ENCODE data around the gene RGMB.

Gene RGMB

GRCh38 chr5:98767581-98767980 is 5.9 kb upstream of the RGMB start:
- FAIRE-seq (no peak), DNase-seq (ENCODE audit: insufficient read length, low spot score) (no peak)

GRCh38 chr5:98768160-98768959 is 5.1 kb upstream of the RGMB start:
- peak; percentile 97 for FAIRE-seq
- peak; percentile 38 for DNase-seq (ENCODE audit: insufficient read length, low spot score)

GRCh38 chr5:98768960-98769209 is 4.6 kb upstream of the RGMB start:
- FAIRE-seq: no peak
- DNase-seq (ENCODE audit: insufficient read length, low spot score): no peak

- no peak for FAIRE-seq
Measured at GRCh38 chr5:98769210-98769958, 4.1 kb upstream of the RGMB start.

GRCh38 chr5:98769959-98770208 is 3.6 kb upstream of the RGMB start:
- FAIRE-seq (no peak), DNase-seq (ENCODE audit: insufficient read length, low spot score) (no peak)

More at GRCh38 chr5:98769210-98769958, 4.1 kb upstream of the RGMB start:
- no peak for DNase-seq (ENCODE audit: insufficient read length, low spot score)

GRCh38 chr5:98770209-98770910 is 3.1 kb upstream of the RGMB start:
- no peak for FAIRE-seq
- DNase-seq (ENCODE audit: insufficient read length, low spot score): peak; percentile 18

- no peak for DNase-seq (ENCODE audit: insufficient read length, low spot score)
- FAIRE-seq: peak; percentile 80
Measured at GRCh38 chr5:98770911-98771322, 2.5 kb upstream of the RGMB start.

GRCh38 chr5:98771382-98772109 is 1.9 kb upstream of the RGMB start:
- FAIRE-seq: peak; percentile 82
- DNase-seq (ENCODE audit: insufficient read length, low spot score): peak; percentile 48

GRCh38 chr5:98772415-98773213 is 849 bp upstream of the RGMB start:
- no peak for FAIRE-seq
- DNase-seq (ENCODE audit: insufficient read length, low spot score): no peak

GRCh38 chr5:98773214-98773463 is 324 bp upstream of the RGMB start:
- FAIRE-seq (no peak), DNase-seq (ENCODE audit: insufficient read length, low spot score) (no peak)

- peak; percentile 65 for FAIRE-seq
- DNase-seq (ENCODE audit: insufficient read length, low spot score): peak; percentile 18
Measured at GRCh38 chr5:98774192-98775033, 950 bp downstream of the RGMB start.

GRCh38 chr5:98775246-98776065 is 2.0 kb downstream of the RGMB start:
- FAIRE-seq (peak; percentile 52), DNase-seq (ENCODE audit: insufficient read length, low spot score) (no peak)

- no peak for DNase-seq (ENCODE audit: insufficient read length, low spot score)
- FAIRE-seq: no peak
Measured at GRCh38 chr5:98776066-98776705, 2.7 kb downstream of the RGMB start.

- FAIRE-seq (no peak), DNase-seq (ENCODE audit: insufficient read length, low spot score) (no peak)
Measured at GRCh38 chr5:98777295-98777694, 3.8 kb downstream of the RGMB start.

- FAIRE-seq: no peak
Measured at GRCh38 chr5:98779264-98779877, 5.9 kb downstream of the RGMB start.

GRCh38 chr5:98780390-98780789 is 6.9 kb downstream of the RGMB start:
- DNase-seq (ENCODE audit: insufficient read length, low spot score) (no peak), FAIRE-seq (no peak)

More at GRCh38 chr5:98779264-98779877, 5.9 kb downstream of the RGMB start:
- DNase-seq (ENCODE audit: insufficient read length, low spot score): no peak

GRCh38 chr5:98781520-98781919 is 8.1 kb downstream of the RGMB start:
- no peak for DNase-seq (ENCODE audit: insufficient read length, low spot score)
- FAIRE-seq: no peak

GRCh38 chr5:98781964-98782363 is 8.5 kb downstream of the RGMB start:
- no peak for FAIRE-seq

More at GRCh38 chr5:98781964-98782363, 8.5 kb downstream of the RGMB start:
- DNase-seq (ENCODE audit: insufficient read length, low spot score): no peak

All from GM19239 (cell line).